Measurements from ENCODE around the gene RAD9A.
"Not testable (repeated sequence)": the region's sequence is repeated elsewhere in the genome, so short reads cannot be mapped to it uniquely, and the experiment has no call there.

DNA sequence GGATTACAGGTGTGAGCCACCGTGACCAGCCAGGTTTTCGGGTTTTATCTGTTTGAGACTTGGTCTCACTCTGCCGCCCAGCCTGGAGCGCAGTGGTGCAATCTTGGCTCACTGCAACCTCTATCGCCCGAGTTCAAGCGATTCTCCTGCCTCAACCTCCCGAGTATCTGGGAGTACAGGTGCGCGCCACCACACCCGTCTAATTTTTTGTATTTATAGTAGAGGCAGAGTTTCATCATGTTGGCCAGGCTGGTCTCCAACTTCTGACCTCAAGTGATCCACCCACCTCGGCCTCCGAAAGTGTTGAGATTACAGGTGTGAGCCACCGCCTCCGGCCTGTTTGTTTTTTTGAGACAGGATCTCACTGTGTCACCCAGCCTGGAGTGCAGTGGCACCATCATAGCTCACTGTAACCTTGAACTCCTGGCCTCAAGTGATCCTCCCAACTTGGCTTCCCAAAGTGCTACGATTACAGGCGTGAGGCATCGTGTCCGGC lies 35.6 kb downstream of the RAD9A start:
- TF ChIP-seq POLR2AphosphoS5 (IDR thresholded peaks at IDR 0.05; ENCODE audit: low read depth); EZH2 (IDR thresholded peaks at IDR 0.05; ENCODE audit: low read depth, unreplicated experiment); EZH2phosphoT487 (IDR thresholded peaks at IDR 0.05; ENCODE audit: unreplicated experiment): not testable (repeated sequence)
- TF ChIP-seq, protein P1, sequence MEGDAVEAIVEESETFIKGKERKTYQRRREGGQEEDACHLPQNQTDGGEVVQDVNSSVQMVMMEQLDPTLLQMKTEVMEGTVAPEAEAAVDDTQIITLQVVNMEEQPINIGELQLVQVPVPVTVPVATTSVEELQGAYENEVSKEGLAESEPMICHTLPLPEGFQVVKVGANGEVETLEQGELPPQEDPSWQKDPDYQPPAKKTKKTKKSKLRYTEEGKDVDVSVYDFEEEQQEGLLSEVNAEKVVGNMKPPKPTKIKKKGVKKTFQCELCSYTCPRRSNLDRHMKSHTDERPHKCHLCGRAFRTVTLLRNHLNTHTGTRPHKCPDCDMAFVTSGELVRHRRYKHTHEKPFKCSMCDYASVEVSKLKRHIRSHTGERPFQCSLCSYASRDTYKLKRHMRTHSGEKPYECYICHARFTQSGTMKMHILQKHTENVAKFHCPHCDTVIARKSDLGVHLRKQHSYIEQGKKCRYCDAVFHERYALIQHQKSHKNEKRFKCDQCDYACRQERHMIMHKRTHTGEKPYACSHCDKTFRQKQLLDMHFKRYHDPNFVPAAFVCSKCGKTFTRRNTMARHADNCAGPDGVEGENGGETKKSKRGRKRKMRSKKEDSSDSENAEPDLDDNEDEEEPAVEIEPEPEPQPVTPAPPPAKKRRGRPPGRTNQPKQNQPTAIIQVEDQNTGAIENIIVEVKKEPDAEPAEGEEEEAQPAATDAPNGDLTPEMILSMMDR (conservative IDR thresholded peaks at IDR 0.05; ENCODE audit: low read depth in 2 of 2), result not testable (repeated sequence)
- TF ChIP-seq, protein P2, sequence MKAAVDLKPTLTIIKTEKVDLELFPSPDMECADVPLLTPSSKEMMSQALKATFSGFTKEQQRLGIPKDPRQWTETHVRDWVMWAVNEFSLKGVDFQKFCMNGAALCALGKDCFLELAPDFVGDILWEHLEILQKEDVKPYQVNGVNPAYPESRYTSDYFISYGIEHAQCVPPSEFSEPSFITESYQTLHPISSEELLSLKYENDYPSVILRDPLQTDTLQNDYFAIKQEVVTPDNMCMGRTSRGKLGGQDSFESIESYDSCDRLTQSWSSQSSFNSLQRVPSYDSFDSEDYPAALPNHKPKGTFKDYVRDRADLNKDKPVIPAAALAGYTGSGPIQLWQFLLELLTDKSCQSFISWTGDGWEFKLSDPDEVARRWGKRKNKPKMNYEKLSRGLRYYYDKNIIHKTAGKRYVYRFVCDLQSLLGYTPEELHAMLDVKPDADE (IDR thresholded peaks at IDR 0.05), result not testable (repeated sequence)

Measured in GM23338 (cell line).